Kasumi-1 (cell line): ENCODE results near the gene SYNDIG1L.

Experiments
- DNase-seq, 2 experiments: peaks; one replicate each; lab custom pipeline; 2025; lab: John Stamatoyannopoulos, UW

The SYNDIG1L gene

GRCh38 chr14:74358176-74358829 is 67.7 kb downstream of the SYNDIG1L start:
- DNase-seq, result no peak

DNA sequence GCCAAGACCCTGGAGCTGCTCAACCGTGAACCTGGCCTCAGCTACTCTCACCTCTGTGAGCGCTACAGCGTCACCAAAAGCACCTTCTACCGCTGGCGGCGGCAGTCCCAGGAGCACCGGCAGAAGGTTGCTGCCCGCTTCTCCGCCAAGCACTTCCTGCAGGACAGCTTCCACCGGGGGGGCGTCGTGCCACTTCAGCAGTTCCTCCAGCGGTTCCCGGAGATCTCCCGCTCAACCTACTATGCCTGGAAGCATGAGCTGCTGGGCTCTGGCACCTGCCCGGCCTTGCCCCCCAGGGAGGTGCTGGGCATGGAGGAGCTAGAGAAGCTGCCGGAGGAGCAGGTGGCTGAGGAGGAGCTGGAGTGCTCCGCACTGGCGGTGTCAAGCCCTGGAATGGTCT is 68.4 kb downstream of the SYNDIG1L start:
- DNase-seq, result no peak

GRCh38 chr14:74356892-74357575 is 69.0 kb downstream of the SYNDIG1L start:
- no peak for DNase-seq
